Cardiac muscle cell (in vitro differentiated cells and primary cell): ENCODE measurements around the gene RPS6KA5. TPM values are rescaled to one million over a fixed set of nuclear protein-coding genes. Genes with fewer than 3 reads are reported as not detected.

Experiments
- DNase-seq, 2 donors: peaks; one replicate each; pipeline versions ENCODE4 v3.0.0 to v3.0.0-alpha.2; 2010 to 2017; ENCODE audit warnings: low read depth in 1 of 2, low spot score in 1 of 2
- H3K27ac ChIP-seq: fragments of 200-600 bp; sonication (generic); 2 replicates; pipeline ENCODE4 v1.5.1; 2016
- H3K27me3 ChIP-seq: fragments of 200-600 bp; sonication (generic); 2 replicates; pipeline ENCODE4 v1.6.0; 2016; ENCODE audit warnings: control low read depth
- H3K36me3 ChIP-seq: fragments of 200-600 bp; sonication (generic); 2 replicates; pipeline ENCODE4 v1.5.1; 2016; ENCODE audit warnings: control low read depth
- H3K4me1 ChIP-seq: fragments of 200-600 bp; sonication (generic); 2 replicates; pipeline ENCODE4 v1.8.1; 2017; ENCODE audit warnings: low read depth, mild to moderate bottlenecking, mixed run types
- H3K4me3 ChIP-seq: fragments of 200-600 bp; sonication (generic); 2 replicates; pipeline ENCODE4 v1.5.1; 2016; ENCODE audit warnings: mild to moderate bottlenecking
- H3K9me3 ChIP-seq: fragments of 200-600 bp; sonication (generic); 2 replicates; pipeline ENCODE4 v1.5.1; 2017; ENCODE audit warnings: low read depth, mild to moderate bottlenecking, control low read depth
- polyA plus RNA-seq: library from polyadenylated mRNA; unstranded; fragments of >200 nt; fragmentation: Nextera tagmentation; extraction: Ambion mirVana; gene quantifications from 2 replicates; pipeline ENCODE4 v1.2.1, GENCODE V29; 2016
- total RNA-seq: library from RNA; depleted of rRNA; stranded (reverse); fragments of >200 nt; gene quantifications from 2 replicates; pipeline ENCODE4 v1.2.3, GENCODE V29; 2016
- TF ChIP-seq, protein P1 (sequence below): IDR thresholded peaks from 2 replicates; pipeline ENCODE4 v1.5.1; 2012; ENCODE audit warnings: low read depth, mild to moderate bottlenecking, low read length

RPS6KA5 gene
- total and polyA plus RNA-seq, 2 experiments from 2014 or later: 3.3 to 10.9 TPM

GRCh38 chr14:90813442-90813841 is 247.0 kb downstream of the RPS6KA5 start:
- H3K36me3 ChIP-seq: no peaks in the 10 kb centered on the region
- no peaks in the 10 kb centered on the region for H3K27me3 ChIP-seq
- no peak overlapping the region for H3K4me3 ChIP-seq
- H3K27ac ChIP-seq: no peak overlapping the region
- H3K4me1 ChIP-seq: peaks cover 10% of the 10 kb centered on the region
- no peak for DNase-seq
- no peaks in the 10 kb centered on the region for H3K9me3 ChIP-seq
- TF ChIP-seq, protein P1, sequence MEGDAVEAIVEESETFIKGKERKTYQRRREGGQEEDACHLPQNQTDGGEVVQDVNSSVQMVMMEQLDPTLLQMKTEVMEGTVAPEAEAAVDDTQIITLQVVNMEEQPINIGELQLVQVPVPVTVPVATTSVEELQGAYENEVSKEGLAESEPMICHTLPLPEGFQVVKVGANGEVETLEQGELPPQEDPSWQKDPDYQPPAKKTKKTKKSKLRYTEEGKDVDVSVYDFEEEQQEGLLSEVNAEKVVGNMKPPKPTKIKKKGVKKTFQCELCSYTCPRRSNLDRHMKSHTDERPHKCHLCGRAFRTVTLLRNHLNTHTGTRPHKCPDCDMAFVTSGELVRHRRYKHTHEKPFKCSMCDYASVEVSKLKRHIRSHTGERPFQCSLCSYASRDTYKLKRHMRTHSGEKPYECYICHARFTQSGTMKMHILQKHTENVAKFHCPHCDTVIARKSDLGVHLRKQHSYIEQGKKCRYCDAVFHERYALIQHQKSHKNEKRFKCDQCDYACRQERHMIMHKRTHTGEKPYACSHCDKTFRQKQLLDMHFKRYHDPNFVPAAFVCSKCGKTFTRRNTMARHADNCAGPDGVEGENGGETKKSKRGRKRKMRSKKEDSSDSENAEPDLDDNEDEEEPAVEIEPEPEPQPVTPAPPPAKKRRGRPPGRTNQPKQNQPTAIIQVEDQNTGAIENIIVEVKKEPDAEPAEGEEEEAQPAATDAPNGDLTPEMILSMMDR: no peak

GRCh38 chr14:90812109-90812508 is 248.3 kb downstream of the RPS6KA5 start:
- TF ChIP-seq, protein P1: no peak
- Histone ChIP-seq H3K9me3 (no peaks in the 10 kb centered on the region), H3K4me3 (no peak overlapping the region), H3K27ac (no peak overlapping the region), H3K27me3 (no peaks in the 10 kb centered on the region), H3K4me1 (peaks cover 18% of the 10 kb centered on the region), H3K36me3 (no peaks in the 10 kb centered on the region)
- DNase-seq: no peak

DNA sequence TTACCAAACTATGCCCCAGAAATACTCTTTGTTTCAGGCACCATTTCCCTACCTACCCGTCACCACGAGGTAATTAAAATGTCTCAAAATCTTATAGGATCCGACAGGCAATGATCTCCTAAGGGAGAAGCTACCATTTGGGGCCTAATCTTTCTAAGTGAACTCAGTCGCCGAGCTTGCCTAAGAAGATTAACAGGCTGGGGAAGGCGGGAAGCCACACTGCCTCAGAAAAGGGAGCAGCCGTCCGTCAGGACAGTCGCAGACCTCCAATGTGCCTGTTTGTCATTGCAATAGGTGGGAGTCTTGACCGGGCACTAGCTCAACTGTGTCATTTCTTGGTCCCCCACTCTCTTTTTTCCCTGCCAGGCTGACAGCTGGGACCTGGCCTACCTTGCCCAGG is 248.8 kb downstream of the RPS6KA5 start:
- no peak overlapping the region for H3K4me3 ChIP-seq
- TF ChIP-seq, protein P1: no peak
- no peaks in the 10 kb centered on the region for H3K27me3 ChIP-seq
- no peaks in the 10 kb centered on the region for H3K9me3 ChIP-seq
- no peak for DNase-seq
- H3K27ac ChIP-seq: no peak overlapping the region
- H3K4me1 ChIP-seq: peaks cover 18% of the 10 kb centered on the region
- no peaks in the 10 kb centered on the region for H3K36me3 ChIP-seq

- H3K4me1 ChIP-seq: peaks cover 18% of the 10 kb centered on the region
- no peaks in the 10 kb centered on the region for H3K9me3 ChIP-seq
- no peaks in the 10 kb centered on the region for H3K36me3 ChIP-seq
- H3K27me3 ChIP-seq: no peaks in the 10 kb centered on the region
- DNase-seq: no peak
- H3K27ac ChIP-seq: no peak overlapping the region
- TF ChIP-seq, protein P1: no peak
- H3K4me3 ChIP-seq: no peak overlapping the region
These were observed 249.6 kb downstream of the RPS6KA5 start for GRCh38 chr14:90810806-90811205.

GRCh38 chr14:90809530-90810312 is 250.7 kb downstream of the RPS6KA5 start:
- Histone ChIP-seq H3K9me3 (no peaks in the 10 kb centered on the region), H3K4me1 (peaks cover 15% of the 10 kb centered on the region), H3K27me3 (no peaks in the 10 kb centered on the region), H3K36me3 (no peaks in the 10 kb centered on the region), H3K4me3 (no peak overlapping the region), H3K27ac (no peak overlapping the region)
- DNase-seq: no peak
- TF ChIP-seq, protein P1: no peak
